GM21526 (cell line): ENCODE data around the gene DYNLT1.
"Not testable (repeated sequence)": the region's sequence is repeated elsewhere in the genome, so short reads cannot be mapped to it uniquely, and the experiment has no call there.

Experiments
- ATAC-seq: cut with Tn5 transposase; IDR thresholded peaks from one replicate; pipeline ENCODE4 v1.9.1; 2021; ENCODE audit warnings: moderate library complexity; ENCODE audit not compliant: unreplicated experiment, low FRiP score

The DYNLT1 gene

GRCh38 chr6:158626360-158627167, 18.0 kb downstream of the DYNLT1 start:
- no peak for ATAC-seq

DNA sequence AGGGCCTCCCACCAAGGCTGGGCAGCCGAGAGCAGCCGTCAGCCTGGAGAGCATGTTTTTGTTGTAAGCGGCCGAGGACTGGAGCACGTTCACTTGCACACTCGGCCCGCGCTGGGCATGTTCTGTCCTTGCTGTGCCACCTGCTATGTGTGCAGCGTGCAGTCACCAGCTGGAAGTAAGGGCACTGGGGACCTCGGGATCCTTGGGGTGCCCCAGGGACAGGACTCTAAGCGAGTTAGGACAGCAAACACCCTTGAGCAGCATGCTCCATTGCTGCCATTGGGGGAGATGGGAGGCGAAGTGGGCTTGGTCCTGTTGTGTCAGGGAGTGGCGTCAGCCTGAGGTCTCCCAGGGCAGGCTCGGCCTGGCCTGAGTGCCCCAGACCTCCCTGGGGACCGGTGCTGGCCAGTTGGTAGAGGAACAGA, 18.6 kb downstream of the DYNLT1 start:
- no peak for ATAC-seq

- no peak for ATAC-seq
Measured at GRCh38 chr6:158624684-158625682, 19.6 kb downstream of the DYNLT1 start.

DNA sequence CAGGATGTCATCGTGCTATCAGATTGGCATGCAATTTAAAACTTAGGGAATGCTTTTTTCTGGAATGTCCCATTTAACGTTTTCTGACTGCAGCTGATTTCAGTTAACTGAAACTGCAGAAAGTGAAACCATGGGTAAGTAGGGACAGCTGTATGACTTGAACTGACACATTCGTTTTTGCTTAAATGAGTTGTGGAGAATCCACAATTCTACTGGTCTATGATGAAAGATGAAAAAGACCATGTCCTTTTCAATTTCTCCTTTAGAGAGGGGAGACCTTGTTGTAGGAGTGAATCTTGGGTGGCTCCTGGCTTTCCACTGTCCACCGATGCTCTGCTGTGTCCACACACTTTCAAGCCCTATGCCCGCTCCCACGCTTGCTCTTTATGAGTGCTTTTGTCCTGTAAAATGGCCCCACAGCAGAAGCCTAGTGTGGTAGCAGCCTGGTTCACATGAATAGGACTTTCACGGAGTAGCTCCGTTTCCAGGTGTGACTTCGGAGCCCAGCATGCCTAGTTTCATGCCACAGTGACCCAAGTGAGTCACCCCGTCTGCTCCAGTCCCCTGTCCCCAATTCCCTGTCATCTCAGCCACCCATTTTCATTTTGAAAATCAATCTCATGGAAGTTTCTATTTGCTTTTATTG, 21.9 kb downstream of the DYNLT1 start:
- ATAC-seq: no peak

GRCh38 chr6:158621694-158622544, 22.6 kb downstream of the DYNLT1 start:
- no peak for ATAC-seq

- no peak for ATAC-seq
Measured at GRCh38 chr6:158620963-158621693, 23.4 kb downstream of the DYNLT1 start.

DNA sequence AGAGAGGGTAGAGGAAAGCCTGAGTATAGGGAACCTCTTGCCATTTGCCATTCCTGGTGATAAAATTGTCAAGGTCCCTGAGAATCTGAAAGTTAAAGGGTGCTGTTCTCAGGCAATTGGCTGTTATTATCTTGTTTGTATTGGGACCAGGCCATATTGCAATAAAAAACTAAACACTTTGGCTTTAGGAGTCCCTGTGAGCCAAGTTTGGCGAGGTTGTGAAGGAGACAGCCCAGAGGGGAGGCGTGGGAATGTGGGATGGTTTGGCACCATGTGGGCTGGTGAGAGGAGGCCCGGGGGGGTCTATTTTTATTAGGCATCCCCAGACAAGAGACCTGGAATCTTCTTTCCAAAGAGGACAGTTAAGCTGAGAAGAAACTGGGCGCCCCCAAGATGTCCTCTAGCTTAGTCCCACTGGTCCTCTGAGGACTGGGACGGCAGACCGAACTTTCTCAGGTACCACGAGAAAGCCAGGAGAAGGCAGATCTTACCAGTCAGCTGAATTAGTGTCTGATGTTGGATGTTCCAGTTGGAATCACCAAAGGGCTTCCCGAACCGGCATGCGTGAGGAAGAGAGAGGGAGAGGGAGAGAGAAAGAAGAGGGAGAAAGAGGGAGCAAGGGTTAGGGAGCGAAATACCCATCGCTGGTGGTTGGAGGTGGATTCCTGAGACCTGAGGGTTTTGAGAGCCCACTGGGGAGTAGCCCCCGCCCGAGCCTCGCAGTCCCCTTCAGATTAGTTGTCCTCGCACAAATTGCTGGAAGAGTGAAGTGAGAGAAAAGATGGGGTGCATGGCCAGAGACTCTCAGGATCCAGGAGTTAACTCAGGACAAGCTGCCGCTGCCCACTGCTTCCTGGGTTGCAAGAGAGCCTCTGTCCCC, 24.4 kb downstream of the DYNLT1 start:
- ATAC-seq: no peak

DNA sequence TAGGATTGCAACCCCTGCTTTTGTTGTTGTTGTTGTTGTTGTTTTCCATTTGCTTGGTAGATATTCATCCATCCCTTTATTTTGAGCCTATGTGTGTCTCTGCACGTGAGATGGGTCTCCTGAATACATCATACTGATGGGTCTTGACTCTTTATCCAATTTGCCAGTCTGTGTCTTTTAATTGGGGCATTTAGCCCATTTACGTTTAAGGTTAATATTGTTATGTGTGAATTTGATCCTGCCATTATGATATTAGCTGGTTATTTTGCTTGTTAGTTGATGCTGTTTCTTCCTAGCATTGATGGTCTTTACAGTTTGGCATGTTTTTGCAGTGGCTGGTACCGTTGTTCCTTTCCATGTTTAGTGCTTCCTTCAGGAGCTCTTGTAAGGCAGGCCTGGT, 26.3 kb downstream of the DYNLT1 start:
- ATAC-seq: not testable (repeated sequence)

GRCh38 chr6:158614606-158615005, 29.9 kb downstream of the DYNLT1 start:
- not testable (repeated sequence) for ATAC-seq

DNA sequence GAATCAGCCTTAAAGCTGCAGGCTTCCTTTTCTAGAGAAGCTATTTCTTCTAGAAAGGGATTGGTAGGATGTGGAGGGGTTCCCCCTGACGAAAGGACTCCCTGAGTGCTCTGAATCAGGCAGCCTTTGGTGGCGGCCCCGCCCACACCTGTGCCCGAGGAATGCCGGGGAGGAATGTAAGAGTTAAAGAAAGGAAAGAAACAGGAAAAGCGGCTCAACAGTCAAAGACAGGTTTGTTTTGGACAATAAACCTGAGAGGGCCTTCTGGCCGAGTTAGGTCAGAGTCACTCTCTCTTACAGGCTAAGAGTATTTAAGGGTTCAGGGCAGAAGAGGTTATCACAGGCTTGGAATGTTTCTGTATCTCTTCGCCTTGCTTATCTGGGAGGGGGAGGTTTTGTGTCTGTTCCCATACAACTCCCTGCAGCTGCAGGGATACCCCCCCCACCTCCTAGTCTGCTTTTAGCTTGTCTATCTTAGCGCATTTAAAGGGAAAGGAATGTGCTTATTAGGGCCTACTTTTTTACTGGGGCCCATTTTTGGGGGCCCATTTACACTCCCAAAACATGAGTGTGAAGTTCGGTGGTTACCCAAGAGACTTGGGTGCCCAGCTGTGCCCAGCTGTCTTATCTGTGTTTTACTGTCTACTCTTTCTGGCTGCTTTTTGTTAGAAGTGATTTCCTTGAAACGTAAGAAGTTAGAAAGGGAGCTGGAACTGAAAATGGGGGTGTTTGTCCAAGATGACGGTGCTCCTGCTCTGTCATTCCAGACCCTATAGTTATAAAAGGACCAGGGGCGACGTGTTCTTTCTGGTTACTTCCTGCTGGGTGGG, 32.8 kb downstream of the DYNLT1 start:
- ATAC-seq: no peak

GRCh38 chr6:158611039-158611438, 33.5 kb downstream of the DYNLT1 start:
- ATAC-seq: no peak

GRCh38 chr6:158610319-158610968, 34.1 kb downstream of the DYNLT1 start:
- no peak for ATAC-seq

- ATAC-seq: no peak
Measured at GRCh38 chr6:158609455-158610155, 34.9 kb downstream of the DYNLT1 start.

- no peak for ATAC-seq
Measured at GRCh38 chr6:158608221-158608620, 36.3 kb downstream of the DYNLT1 start.

DNA sequence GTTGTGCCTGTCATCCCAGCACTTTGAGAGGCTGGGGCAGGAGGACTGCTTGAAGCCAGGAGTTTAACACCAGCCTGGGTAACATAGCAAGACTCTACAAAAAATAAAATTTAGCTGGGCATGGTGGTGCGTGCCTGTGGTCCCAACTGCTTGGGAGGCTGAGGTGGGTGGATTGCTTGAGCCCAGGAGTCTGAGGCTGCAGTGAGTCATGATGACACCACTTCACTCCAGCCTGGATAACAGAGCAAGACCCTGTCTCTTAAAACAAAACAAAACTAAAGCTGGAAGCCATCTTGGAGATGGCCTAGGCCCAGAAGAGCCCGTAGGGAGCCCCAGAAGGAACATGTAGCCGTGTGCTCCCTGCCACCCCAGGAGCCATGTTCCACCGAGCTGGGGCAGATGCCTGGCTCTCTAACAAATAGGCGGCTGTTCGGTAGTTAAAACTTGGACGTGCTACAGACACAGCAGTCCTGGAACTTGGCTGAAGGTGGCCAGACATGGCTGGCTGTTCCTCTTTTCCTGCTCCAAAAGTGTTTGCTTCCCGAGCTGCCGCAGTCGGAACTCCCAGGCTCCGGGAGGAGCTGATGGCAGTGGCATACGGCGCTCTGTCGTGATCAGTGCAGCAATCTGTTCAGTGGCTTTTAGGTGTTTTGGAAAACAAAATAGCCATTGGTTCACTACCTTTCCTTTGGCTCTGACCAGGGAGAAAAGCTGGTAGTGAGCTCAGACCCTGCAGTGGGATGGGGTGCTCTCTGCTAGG, 37.0 kb downstream of the DYNLT1 start:
- no peak for ATAC-seq

DNA sequence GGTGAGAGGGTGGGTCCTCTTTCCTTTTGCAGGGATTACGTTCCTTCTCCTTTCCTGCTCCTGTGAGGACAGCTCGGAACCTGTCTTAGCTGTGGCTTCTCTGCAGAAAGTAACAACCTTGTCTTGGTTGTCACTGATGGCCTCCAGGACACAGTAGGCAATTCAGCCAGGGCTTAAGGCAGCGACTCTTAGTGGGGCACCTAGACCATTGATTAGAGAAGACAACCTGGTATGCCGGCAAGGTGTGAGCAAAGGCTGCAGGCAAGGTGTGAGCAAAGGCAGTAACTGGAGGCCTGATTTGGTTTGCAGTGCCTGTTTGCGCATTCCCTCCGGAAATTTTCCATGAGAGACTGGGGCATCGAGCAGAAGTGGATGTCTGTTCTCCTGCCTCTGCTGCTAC, 37.6 kb downstream of the DYNLT1 start:
- ATAC-seq: no peak
